SK-N-SH (cell line): ENCODE data around the gene GDPD5.

Source experiments
- CHD2 ChIP-seq: fragments of 150-350 bp; IDR thresholded peaks from 2 replicates; pipeline ENCODE4 v1.6.1; 2018; ENCODE audit warnings: low read length; ENCODE audit not compliant: partially characterized antibody
- NFIC ChIP-seq: IDR thresholded peaks from 2 replicates; pipeline ENCODE4 v1.4.0; 2012; ENCODE audit warnings: borderline replicate concordance
- POLR2AphosphoS5 ChIP-seq: IDR thresholded peaks from 2 replicates; pipeline ENCODE4 v1.6.1; 2012; ENCODE audit warnings: low read depth, low read length
- RFX5 ChIP-seq: IDR thresholded peaks from 2 replicates; pipeline ENCODE4 v1.6.1; 2012; ENCODE audit warnings: mild to moderate bottlenecking, improper control_type of control experiment, low read length
- TF ChIP-seq, protein P1 (sequence below): fragments of 200-600 bp; sonication (generic); IDR thresholded peaks from 2 replicates; pipeline ENCODE4 v1.6.1; 2017; ENCODE audit warnings: antibody characterized with exemption, mild to moderate bottlenecking, moderate library complexity
- TF ChIP-seq, protein P2 (sequence below): IDR thresholded peaks from 2 replicates; pipeline ENCODE4 v1.4.0; 2012; ENCODE audit warnings: low read depth
- TF ChIP-seq, protein P3 (sequence below): fragments of 150-350 bp; IDR thresholded peaks from 2 replicates; pipeline ENCODE4 v1.6.1; 2016; ENCODE audit warnings: mild to moderate bottlenecking, low read depth, low read length

DNA sequence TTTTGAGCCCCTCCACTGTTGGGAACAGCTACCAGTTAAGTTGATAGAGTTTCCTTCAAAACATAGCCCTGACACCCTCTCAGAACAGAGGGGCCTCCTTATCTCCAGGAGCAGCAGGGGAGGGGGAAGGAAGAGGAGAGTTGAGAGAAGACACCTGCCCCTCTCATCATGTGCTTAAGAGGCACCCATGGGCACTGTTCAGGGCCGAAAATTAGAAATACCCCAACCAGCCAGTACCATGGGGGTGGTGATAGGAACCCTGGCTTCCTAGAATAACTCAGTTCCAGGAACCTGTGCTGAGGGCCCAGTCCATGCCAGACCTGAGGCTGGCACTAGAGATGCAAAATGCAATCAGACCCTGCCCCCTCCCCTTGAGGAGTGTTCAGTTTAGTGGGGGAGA, 9.3 kb upstream of the GDPD5 start:
- TF ChIP-seq, protein P1, sequence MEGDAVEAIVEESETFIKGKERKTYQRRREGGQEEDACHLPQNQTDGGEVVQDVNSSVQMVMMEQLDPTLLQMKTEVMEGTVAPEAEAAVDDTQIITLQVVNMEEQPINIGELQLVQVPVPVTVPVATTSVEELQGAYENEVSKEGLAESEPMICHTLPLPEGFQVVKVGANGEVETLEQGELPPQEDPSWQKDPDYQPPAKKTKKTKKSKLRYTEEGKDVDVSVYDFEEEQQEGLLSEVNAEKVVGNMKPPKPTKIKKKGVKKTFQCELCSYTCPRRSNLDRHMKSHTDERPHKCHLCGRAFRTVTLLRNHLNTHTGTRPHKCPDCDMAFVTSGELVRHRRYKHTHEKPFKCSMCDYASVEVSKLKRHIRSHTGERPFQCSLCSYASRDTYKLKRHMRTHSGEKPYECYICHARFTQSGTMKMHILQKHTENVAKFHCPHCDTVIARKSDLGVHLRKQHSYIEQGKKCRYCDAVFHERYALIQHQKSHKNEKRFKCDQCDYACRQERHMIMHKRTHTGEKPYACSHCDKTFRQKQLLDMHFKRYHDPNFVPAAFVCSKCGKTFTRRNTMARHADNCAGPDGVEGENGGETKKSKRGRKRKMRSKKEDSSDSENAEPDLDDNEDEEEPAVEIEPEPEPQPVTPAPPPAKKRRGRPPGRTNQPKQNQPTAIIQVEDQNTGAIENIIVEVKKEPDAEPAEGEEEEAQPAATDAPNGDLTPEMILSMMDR: no peak
- TF ChIP-seq RFX5 (no peak), CHD2 (no peak), POLR2AphosphoS5 (no peak), NFIC (no peak)
- TF ChIP-seq, protein P2, sequence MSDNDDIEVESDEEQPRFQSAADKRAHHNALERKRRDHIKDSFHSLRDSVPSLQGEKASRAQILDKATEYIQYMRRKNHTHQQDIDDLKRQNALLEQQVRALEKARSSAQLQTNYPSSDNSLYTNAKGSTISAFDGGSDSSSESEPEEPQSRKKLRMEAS: no peak
- TF ChIP-seq, protein P3, sequence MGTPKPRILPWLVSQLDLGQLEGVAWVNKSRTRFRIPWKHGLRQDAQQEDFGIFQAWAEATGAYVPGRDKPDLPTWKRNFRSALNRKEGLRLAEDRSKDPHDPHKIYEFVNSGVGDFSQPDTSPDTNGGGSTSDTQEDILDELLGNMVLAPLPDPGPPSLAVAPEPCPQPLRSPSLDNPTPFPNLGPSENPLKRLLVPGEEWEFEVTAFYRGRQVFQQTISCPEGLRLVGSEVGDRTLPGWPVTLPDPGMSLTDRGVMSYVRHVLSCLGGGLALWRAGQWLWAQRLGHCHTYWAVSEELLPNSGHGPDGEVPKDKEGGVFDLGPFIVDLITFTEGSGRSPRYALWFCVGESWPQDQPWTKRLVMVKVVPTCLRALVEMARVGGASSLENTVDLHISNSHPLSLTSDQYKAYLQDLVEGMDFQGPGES: no peak
